Kidney (tissue), 14 donors: ENCODE results near the gene RGS3. TPM values are rescaled to one million over a fixed set of nuclear protein-coding genes. Genes with fewer than 3 reads are reported as not detected.

Experiments
- DNase-seq, 5 donors: peaks; one replicate each; pipeline ENCODE4 v3.0.0-alpha.2; 2013 to 2020
- FAIRE-seq: peaks from 2 replicates; lab custom pipeline; 2012; peaks lifted over from hg19 to GRCh38; lab: Jason Lieb, UNC
- H3K27ac ChIP-seq, 2 donors: one replicate each; pipeline ENCODE4 v1.7.0; 2013; ENCODE audit warnings: low read depth in 2 of 2, low read length in 2 of 2, inconsistent platforms in 1 of 2
- H3K27me3 ChIP-seq: one replicate; pipeline ENCODE4 v1.7.1; 2013; ENCODE audit warnings: low read length, inconsistent platforms; ENCODE audit not compliant: control insufficient read depth, insufficient read depth
- H3K36me3 ChIP-seq, 3 donors: one replicate each; pipeline versions ENCODE4 v1.7.0 to v1.7.1; 2013; ENCODE audit warnings: low read length in 3 of 3, control low read depth in 1 of 3, inconsistent platforms in 1 of 3; ENCODE audit not compliant: insufficient read depth in 3 of 3, control insufficient read depth in 2 of 3
- H3K4me1 ChIP-seq, 3 donors: one replicate each; pipeline versions ENCODE4 v1.7.0 to v1.7.1; 2013; ENCODE audit warnings: low read length in 3 of 3, inconsistent platforms in 1 of 3, low read depth in 1 of 3; ENCODE audit not compliant: control insufficient read depth in 2 of 3, insufficient read depth in 2 of 3
- H3K4me3 ChIP-seq, 3 donors: one replicate each; pipeline versions ENCODE4 v1.7.0 to v1.8.1; 2013; ENCODE audit warnings: low read length in 3 of 3, control low read depth in 1 of 3, inconsistent platforms in 1 of 3
- H3K9ac ChIP-seq, 3 donors: one replicate each; pipeline versions ENCODE4 v1.7.0 to v1.7.1; 2013; ENCODE audit warnings: low read length in 3 of 3, control low read depth in 1 of 3, inconsistent platforms in 1 of 3
- H3K9me3 ChIP-seq, 3 donors: one replicate each; pipeline versions ENCODE4 v1.7.0 to v1.7.1; 2013; ENCODE audit warnings: low read length in 3 of 3, control low read depth in 1 of 3, inconsistent platforms in 1 of 3; ENCODE audit not compliant: control insufficient read depth in 2 of 3, insufficient read depth in 1 of 3
- CTCF ChIP-seq: IDR thresholded peaks from 3 replicates; pipeline ENCODE4 v1.5.1; 2012; ENCODE audit warnings: mild to moderate bottlenecking, moderate library complexity, borderline replicate concordance; ENCODE audit not compliant: insufficient read depth; ENCODE audit errors: extremely low read depth
- intact Hi-C: fragments of 100-400 bp; cut with DNase I; formaldehyde crosslinking; loops from one replicate; pipeline ENCODE4 v1.11.1; 2022
- polyA plus RNA-seq: library from polyadenylated mRNA; stranded (reverse); fragments of 350-450 nt; fragmentation: Illumina TruSeq; extraction: RNeasy Lipid Tissue Mini Kit (QIAGEN cat#74804); gene quantifications from one replicate; pipeline ENCODE4 v1.2.3, GENCODE V29; 2014; ENCODE audit warnings: low read depth, low replicate concordance; ENCODE audit not compliant: insufficient read depth
- total RNA-seq: library from RNA; stranded (reverse); fragmentation: NEBNext Ultra II Directional; extraction: Animal tissue kit (Norgen Biotek cat#: 25700); gene quantifications from one replicate; pipeline ENCODE4 v1.2.1, GENCODE V29; 2021
- donor health status: control.
- donor health status: control.
- donor health status: control.
- donor health status: control.
- donor health status: control.
- donor health status: DM: yes; HTN: yes; CAD: no.
- donor health status: Normal renal cell carcinoma (clear cell type).

The RGS3 gene
- total and polyA plus RNA-seq, 2 donors from 2014 or later = 114 to 137 TPM

GRCh38 chr9:113622600-113623400 lies 159.3 kb downstream of the RGS3 start:
- Histone ChIP-seq H3K9ac (peak overlapping the region in 1 of 3 donors; percentile 47), H3K27me3 (no peaks in the 10 kb centered on the region), H3K4me3 (no peak overlapping the region), H3K27ac (peak overlapping the region; percentile 65 to 79), H3K4me1 (peaks cover 11 to 31% (median 25%) of the 10 kb centered on the region in 3 donors), H3K36me3 (no peaks in the 10 kb centered on the region), H3K9me3 (no peaks in the 10 kb centered on the region)
- DNase-seq (peak; percentile 76 to 89 (median 84)), FAIRE-seq (peak; percentile 51)
- no peak for TF ChIP-seq CTCF
- intact Hi-C loops = no loop called here

DNA sequence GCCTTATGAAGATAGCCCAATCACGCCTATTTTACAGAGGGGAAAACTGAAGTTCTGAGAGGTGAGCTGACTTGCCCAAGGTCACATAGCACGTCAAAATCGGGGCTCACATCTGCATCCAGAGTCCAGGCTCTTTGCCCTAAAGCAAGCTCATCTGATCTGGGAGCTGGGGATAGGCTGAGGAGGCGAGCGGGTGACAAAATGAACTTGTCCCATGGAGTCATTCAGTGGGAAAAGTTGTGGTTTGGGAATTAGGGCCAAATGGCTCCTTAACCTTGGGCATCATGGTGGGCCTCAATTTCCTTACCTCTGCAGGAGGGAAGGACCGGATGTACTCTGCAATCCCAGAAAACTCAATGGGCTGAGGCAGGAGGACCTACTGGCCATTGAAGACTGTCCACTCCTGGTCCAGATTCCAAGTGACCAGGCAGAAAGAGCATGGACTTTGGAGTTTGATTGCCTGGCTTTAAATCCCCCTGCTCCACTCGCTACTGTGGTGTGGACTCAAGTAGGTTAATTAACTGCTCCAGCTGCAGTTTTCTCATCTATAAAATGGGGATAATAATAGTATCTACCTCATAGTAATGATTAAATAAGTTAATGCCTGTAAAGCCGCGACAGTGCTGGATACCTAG lies 160.4 kb downstream of the RGS3 start:
- H3K27me3 ChIP-seq = no peaks in the 10 kb centered on the region
- H3K27ac ChIP-seq = peak overlapping the region in 1 of 2 donors; percentile 65
- intact Hi-C loops = no loop called here
- peaks cover 11 to 31% (median 24%) of the 10 kb centered on the region in 3 donors for H3K4me1 ChIP-seq
- no peak overlapping the region for H3K9ac ChIP-seq
- no peaks in the 10 kb centered on the region for H3K9me3 ChIP-seq
- TF ChIP-seq CTCF = no peak
- H3K4me3 ChIP-seq = no peak overlapping the region
- H3K36me3 ChIP-seq = no peaks in the 10 kb centered on the region
- FAIRE-seq = no peak
- DNase-seq = peak in 1 of 5 donors; percentile 26

GRCh38 chr9:113624721-113625120 lies 161.2 kb downstream of the RGS3 start:
- FAIRE-seq = no peak
- Histone ChIP-seq H3K9me3 (no peaks in the 10 kb centered on the region), H3K36me3 (no peaks in the 10 kb centered on the region), H3K4me1 (peaks cover 11 to 24% (median 18%) of the 10 kb centered on the region in 3 donors), H3K9ac (no peak overlapping the region), H3K27ac (no peak overlapping the region), H3K4me3 (no peak overlapping the region), H3K27me3 (no peaks in the 10 kb centered on the region)
- no peak for TF ChIP-seq CTCF
- peak in 1 of 5 donors; percentile 46 for DNase-seq
- intact Hi-C loops = no loop called here
